ENCODE data around the gene NDST1. TPM values are rescaled to one million over a fixed set of nuclear protein-coding genes. Genes with fewer than 3 reads are reported as not detected.

Gene NDST1
- total and polyA plus RNA-seq, 2 of the 8 experiments (the other 6 are each of a cell fraction or from before 2014, with no cell fraction given) = 27.0 to 72.0 TPM

GRCh38 chr5:150579462-150580400 lies 71.8 kb downstream of the NDST1 start:
- no peak overlapping the region for H2AFZ ChIP-seq (ENCODE audit: low read length)
- no peaks in the 10 kb centered on the region for H3K27me3 ChIP-seq (replicated peaks in 1 of 4; ENCODE audit: control insufficient read depth in 3 of 4, extremely low read depth in 1 of 4, insufficient read depth in 3 of 4, low read length in 3 of 4)
- H2AK5ac ChIP-seq (ENCODE audit: low read depth, low read length) = no peak overlapping the region
- no peak overlapping the region for H3K56ac ChIP-seq (replicated peaks; ENCODE audit: insufficient read length, low read depth, low read length)
- H3K79me2 ChIP-seq (ENCODE audit: control insufficient read depth in 1 of 2, insufficient read depth in 2 of 2, low read length in 2 of 2) = no peaks in the 10 kb centered on the region
- peaks cover 0 to 2% (median 0%) of the 10 kb centered on the region in 4 experiments; a peak in 1 of 7 replicates for H3K4me1 ChIP-seq (replicated peaks in 1 of 4; ENCODE audit: control insufficient read depth in 3 of 4, insufficient read depth in 4 of 4, low read length in 3 of 4)
- no peak overlapping the region for H3K9ac ChIP-seq (replicated peaks in 1 of 4; ENCODE audit: extremely low read depth in 1 of 4, low read depth in 3 of 4, low read length in 3 of 4)
- FAIRE-seq (no peak), DNase-seq (ENCODE audit: low read depth in 1 of 2, low spot score in 2 of 2) (no peak)
- no peak overlapping the region for H3K14ac ChIP-seq (ENCODE audit: insufficient read length)
- no peak overlapping the region for H2BK5ac ChIP-seq (ENCODE audit: low read depth, low read length)
- H2BK20ac ChIP-seq (ENCODE audit: low read length) = no peak overlapping the region
- ChIA-PET CTCF (ENCODE audit: partially characterized antibody) (interaction anchor here (0.6 to 4.5 kb wide), 21 partner anchors 8 to 267 kb away, joined by 3 to 28 read pairs (median 4); partner anchors contain the start of gene RPS14), POLR2A (ENCODE audit: partially characterized antibody) (interaction anchor here (0.7 to 1.8 kb wide), 5 partner anchors 9 to 134 kb away, joined by 3 to 6 read pairs (median 4); partner anchors contain the start of gene RBM22)
- H2BK120ac ChIP-seq (replicated peaks; ENCODE audit: low read depth, low read length) = no peak overlapping the region
- H4K91ac ChIP-seq (replicated peaks; ENCODE audit: insufficient read length, low read length) = no peak overlapping the region
- no peak overlapping the region for H4K5ac ChIP-seq (ENCODE audit: insufficient read length, low read depth, low read length)
- H4K8ac ChIP-seq (ENCODE audit: extremely low read depth, insufficient read depth, low read length) = peak overlapping the region; percentile 17; the same call in 1 of the 2 replicates
- 93% methylated on average over 11 of the region's 11 CpGs; no CpG with 5 or more reads in 1 of the 2 experiments for WGBS, 2 experiments (ENCODE audit: extremely low coverage in 1 of 2, insufficient coverage in 1 of 2, insufficient read length in 1 of 2, insufficient replicate concordance in 2 of 2, low coverage in 1 of 2, low lambda C conversion rate in 2 of 2, missing lambda C conversion rate in 1 of 2)
- no peak overlapping the region for H3K18ac ChIP-seq (ENCODE audit: extremely low read depth, low read length)
- no peak overlapping the region for H3K4me2 ChIP-seq (ENCODE audit: insufficient read depth in 1 of 2, low read depth in 2 of 2, low read length in 2 of 2)
- H2BK15ac ChIP-seq (ENCODE audit: low read length) = no peak overlapping the region
- H2BK12ac ChIP-seq (ENCODE audit: low read depth, low read length) = no peak overlapping the region
- no peak overlapping the region for H3K4ac ChIP-seq (replicated peaks; ENCODE audit: insufficient read length, low read depth, low read length)
- no peaks in the 10 kb centered on the region for H3K36me3 ChIP-seq (ENCODE audit: control insufficient read depth in 2 of 4, insufficient read depth in 4 of 4, low read length in 3 of 4)
- H3K4me3 ChIP-seq (ENCODE audit: extremely low read depth in 1 of 4, insufficient read depth in 2 of 4, low read depth in 3 of 4, low read length in 4 of 4) = no peak overlapping the region
- H3K23ac ChIP-seq (ENCODE audit: insufficient read length) = no peak overlapping the region
- H3K9me3 ChIP-seq (ENCODE audit: insufficient read depth in 2 of 2, low read depth in 1 of 2, low read length in 1 of 2) = no peaks in the 10 kb centered on the region
- no peaks in the 10 kb centered on the region for H3K79me1 ChIP-seq (ENCODE audit: low read depth, low read length)
- H3K27ac ChIP-seq (ENCODE audit: low read depth, low read length) = no peak overlapping the region
- H4K20me1 ChIP-seq (replicated peaks in 1 of 2; ENCODE audit: control insufficient read depth in 1 of 2, insufficient read depth in 2 of 2, low read length in 2 of 2) = peaks cover 0 to 2% of the 10 kb centered on the region in 2 experiments
- H3K23me2 ChIP-seq (ENCODE audit: low read depth, low read length) = no peaks in the 10 kb centered on the region
- no peak for TF ChIP-seq CTCF (IDR thresholded peaks at IDR 0.05; ENCODE audit: control extremely low read depth in 1 of 3, insufficient read depth in 1 of 3, low read depth in 1 of 3, low read length in 3 of 3)
- no peak for TF ChIP-seq SP2 (IDR thresholded peaks at IDR 0.05; ENCODE audit: low read length)
- no peak for TF ChIP-seq MAFK (IDR thresholded peaks at IDR 0.05; ENCODE audit: low read depth, low read length)
- TF ChIP-seq PHF8 (conservative IDR thresholded peaks at IDR 0.05; ENCODE audit: low read depth, low read length) = no peak
- no peak for TF ChIP-seq TBP (IDR thresholded peaks at IDR 0.05; ENCODE audit: low read depth, low read length)
- TF ChIP-seq GABPA (IDR thresholded peaks at IDR 0.05; ENCODE audit: borderline replicate concordance, insufficient read depth, low read length) = no peak
- TF ChIP-seq SUZ12 (IDR thresholded peaks at IDR 0.05; ENCODE audit: low read length) = no peak
- TF ChIP-seq TEAD4 (IDR thresholded peaks at IDR 0.05; ENCODE audit: low read depth, low read length) = no peak
- TF ChIP-seq POLR2AphosphoS5 (IDR thresholded peaks at IDR 0.05; ENCODE audit: low read depth, low read length) = no peak
